HG03103 (cell line): ENCODE results near the gene KLK7.

Source experiments
- ATAC-seq: cut with Tn5 transposase; IDR thresholded peaks from one replicate; pipeline ENCODE4 v1.9.1; 2021; ENCODE audit warnings: low read depth; ENCODE audit not compliant: unreplicated experiment

KLK7 gene

GRCh38 chr19:50983625-50984292 is at the start of gene KLK7:
TSS of gene KLK7 (minus strand) at chr19:50983917. CDS start at chr19:50982399, 1,518 bp downstream.
- no peak for ATAC-seq

GRCh38 chr19:51031880-51032225 is 48.1 kb upstream of the KLK7 start:
- ATAC-seq: no peak

- ATAC-seq: no peak
Observed at GRCh38 chr19:51031220-51031879, 47.6 kb upstream of the KLK7 start.

DNA sequence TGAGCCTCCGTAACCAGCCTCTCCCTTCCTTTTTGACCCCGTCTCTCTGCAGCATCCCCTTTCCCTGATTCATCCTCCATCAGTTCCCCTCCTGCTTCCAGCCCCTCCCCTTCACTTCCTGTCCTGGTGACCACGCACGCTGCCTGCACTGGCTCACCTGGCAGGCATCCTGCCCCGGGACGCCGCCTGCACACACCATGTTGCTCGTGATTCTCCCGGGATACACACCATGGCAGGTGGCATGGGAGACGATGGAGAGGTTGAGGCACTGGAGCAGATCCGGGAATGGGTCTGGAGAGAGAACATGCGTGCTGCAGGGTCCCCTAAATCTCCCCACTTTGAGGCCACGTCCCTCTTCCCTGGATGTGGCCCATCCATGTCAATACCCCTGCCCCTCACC is 46.9 kb upstream of the KLK7 start:
- ATAC-seq: no peak

DNA sequence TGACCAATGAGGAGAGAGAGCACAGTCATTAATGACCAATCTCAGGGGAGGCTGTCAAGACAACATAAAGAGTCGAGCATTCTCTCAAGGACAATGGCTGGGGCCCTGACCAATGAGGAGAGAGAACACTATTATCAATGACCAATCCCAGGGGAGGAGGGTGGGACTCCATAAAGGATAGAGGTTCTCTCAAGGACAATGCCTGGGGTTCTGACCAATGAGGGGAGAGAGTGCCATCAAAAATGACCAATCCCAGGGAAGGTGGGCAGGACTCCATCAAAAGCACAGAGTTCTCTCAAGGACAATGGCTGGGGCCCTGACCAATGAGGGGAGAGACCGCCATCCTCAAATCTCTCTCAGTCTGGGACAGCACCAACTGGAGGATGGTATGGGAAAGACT is 46.0 kb upstream of the KLK7 start:
- ATAC-seq: no peak

- no peak for ATAC-seq
Observed at GRCh38 chr19:51027873-51028272, 44.2 kb upstream of the KLK7 start.

DNA sequence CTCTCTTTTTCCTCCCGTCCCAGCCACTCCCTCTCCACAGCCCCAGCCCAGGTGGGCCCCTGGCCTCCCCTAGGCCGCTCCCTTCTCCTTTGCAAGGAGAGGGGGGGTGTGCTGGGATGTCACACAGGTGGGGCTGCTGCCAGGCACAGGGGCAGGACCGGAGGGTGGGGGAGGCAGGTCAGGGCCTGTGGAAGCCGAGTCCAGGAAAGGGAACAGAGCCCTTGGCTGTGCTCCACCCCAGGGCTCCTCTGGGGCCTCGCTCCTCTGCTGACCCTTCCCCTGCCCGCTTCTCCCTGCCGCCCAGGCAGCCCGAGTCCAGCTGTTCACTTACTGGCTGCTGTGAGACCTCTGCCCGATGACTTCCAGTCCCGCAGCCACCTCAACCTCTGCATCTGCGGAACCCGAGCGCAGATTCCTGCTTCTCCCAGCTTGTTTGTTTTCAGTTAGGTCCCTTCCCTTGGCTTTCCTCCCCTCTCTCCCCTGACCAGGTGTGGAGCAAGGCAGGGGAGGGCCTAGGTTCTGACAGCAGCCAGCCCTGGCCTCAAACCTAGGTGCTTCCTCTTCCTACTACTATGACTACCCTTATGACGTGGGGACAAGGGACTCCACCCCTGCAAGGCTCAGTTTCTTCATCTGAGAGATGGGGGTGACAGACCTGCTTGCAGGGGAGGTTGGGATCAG is 43.5 kb upstream of the KLK7 start:
- ATAC-seq: no peak

GRCh38 chr19:51026554-51026831 is 42.8 kb upstream of the KLK7 start, which contains the start of gene KLK11:
TSS of gene KLK11 (minus strand) at chr19:51026616. CDS start at chr19:51025631, 985 bp downstream.
- no peak for ATAC-seq

GRCh38 chr19:51025809-51026553 is 42.3 kb upstream of the KLK7 start:
- no peak for ATAC-seq

DNA sequence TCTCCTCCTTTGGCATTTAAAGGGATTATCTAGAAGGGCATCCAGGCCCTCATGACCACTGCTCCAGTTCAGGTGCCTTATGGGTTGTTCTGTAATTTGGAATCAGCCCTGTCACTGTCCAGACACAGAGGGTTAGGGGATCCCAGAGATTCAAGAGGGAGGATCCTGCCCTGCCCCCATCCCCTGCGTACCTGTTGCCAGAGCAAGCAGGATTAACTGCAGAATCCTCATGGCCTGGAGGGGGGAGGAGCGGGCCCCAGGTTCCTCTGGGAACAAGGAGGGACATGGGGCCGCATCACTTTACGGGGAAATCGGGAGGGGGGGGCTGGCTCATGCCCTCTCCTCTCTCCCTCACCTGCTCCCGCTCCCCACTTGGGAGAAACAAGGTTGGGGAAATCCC is 41.7 kb upstream of the KLK7 start:
- no peak for ATAC-seq

DNA sequence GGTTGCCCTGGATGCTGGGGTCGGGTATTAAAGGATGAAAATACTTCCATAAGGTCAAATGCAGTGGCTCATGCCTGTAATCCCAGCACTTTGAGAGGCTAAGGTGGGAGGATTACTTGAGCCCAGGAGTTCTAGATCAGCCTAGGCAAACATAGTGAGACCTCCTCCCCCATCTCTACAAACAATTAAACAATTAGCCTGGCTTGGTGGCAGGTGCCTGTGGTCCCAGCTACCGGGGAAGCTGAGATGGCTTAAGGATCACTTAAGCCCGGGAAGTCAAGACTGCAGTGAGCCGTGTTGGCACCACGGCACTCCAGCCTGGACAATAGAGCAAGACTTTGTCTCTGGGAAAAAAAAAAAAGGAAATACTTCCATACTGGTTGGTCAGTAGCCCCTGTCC is 41.2 kb upstream of the KLK7 start:
- no peak for ATAC-seq

- no peak for ATAC-seq
Observed at GRCh38 chr19:51023946-51024345, 40.2 kb upstream of the KLK7 start.

DNA sequence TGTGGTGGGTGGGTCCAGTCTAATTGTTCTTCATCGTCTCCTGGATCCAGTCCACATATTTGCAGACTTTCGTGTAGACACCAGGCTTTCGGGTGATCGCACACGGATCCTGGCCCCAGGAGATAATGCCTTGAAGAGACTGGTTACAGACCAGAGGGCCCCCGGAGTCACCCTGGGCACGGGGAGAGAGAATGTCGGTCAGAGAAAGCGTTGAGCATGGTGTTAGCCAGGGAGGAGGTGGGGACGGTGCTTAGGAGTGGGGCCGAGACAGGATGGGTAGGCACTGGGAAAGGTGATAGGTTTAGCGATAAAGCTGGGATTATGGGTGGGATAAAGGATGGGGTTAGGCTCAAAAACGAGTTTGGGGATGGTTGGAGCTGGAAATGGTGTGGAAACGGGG is 38.8 kb upstream of the KLK7 start:
- ATAC-seq: no peak

DNA sequence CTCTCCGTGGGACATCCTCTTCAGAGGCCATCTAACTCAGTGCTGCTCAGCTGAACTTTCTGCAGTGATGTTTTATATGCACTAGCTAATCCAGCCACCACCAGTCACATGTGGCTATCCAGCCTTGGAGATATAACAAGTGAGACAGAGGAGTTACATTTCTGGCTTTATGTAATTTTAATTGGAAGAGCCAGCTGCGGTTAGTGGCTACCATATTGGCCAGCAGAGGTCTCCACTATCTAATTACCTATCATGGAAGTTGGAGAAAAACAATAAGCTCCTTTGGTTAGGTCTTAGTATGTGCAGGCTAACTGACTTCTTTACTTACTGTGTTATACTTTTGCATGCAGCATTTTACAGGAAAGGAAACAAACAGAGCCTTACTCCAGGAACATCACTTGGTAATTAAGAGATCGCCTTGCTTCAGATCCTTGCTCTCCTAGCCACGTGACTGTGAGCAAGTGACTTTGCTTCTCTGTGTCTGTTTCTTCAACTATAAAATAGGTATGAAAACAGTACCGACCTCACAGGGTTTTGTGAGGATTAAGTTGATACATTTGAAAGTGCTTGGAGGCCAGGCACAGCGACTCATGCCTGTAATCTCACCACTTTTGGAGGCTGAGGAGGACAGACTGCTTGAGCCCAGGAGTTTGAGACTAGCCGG is 37.4 kb upstream of the KLK7 start:
- ATAC-seq: no peak

DNA sequence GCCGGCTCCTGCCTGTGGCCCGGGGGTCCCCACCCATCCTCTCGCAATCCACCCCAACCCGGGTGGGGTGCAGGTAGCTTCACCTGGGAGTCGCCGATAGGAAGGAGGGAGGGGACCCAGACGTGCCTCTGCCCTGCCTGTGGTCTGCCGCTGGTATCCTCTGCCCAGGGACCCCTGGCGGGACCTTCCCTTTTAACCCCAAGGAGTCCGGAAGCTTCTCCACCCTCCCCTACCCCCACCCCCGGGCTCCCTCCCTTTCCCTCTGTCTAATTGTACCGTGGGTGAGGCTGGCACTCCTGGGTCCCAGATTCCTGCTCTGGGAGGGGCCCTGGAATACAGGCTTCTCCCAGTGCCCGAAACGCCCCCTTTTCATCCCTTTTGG is 35.8 kb upstream of the KLK7 start, which contains the start of gene KLK10:
TSS of gene KLK10 (minus strand) at position 166 of the 382 bp plus-strand sequence. CDS start 579 bp downstream, outside the sequence.
- ATAC-seq: no peak

DNA sequence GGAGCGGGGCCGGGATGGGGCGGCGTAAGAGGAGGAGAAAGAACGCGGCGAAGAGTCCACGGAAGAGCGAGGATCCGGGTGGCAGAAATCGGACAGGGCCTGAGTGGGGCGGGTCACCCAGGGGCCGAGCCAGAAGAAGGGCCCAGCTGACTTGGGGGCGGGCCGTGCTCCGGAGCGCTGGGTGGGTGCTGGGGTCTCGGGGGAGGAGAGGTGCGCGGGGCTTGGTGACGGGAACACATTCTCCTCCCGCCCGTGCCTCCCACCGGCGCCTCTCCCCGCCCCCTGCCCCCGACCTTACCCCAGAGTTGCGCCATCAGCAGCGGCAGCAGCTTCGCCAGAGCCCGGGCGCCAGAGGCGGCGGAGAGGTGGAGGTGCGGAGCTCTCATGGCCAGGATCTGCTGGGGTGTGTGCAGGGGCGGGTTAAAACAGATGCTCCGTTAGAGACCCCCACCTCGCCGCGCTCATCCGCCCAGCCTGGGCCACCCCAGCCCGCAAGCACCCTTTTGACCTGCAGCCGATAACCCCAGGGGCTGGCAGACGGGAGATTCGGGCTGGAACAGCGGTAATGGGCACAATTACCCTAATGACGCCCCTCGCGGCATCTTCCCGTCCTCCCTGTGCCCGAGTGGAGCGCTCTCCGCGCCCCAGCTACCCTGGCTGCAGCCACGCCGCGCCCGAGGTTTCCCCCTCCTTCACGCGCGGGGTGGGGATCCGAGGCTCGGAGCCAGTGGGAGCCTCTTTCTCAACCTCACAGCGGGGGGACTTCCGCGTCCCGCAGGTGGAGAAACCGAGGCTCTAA is 35.2 kb upstream of the KLK7 start:
- ATAC-seq: no peak

DNA sequence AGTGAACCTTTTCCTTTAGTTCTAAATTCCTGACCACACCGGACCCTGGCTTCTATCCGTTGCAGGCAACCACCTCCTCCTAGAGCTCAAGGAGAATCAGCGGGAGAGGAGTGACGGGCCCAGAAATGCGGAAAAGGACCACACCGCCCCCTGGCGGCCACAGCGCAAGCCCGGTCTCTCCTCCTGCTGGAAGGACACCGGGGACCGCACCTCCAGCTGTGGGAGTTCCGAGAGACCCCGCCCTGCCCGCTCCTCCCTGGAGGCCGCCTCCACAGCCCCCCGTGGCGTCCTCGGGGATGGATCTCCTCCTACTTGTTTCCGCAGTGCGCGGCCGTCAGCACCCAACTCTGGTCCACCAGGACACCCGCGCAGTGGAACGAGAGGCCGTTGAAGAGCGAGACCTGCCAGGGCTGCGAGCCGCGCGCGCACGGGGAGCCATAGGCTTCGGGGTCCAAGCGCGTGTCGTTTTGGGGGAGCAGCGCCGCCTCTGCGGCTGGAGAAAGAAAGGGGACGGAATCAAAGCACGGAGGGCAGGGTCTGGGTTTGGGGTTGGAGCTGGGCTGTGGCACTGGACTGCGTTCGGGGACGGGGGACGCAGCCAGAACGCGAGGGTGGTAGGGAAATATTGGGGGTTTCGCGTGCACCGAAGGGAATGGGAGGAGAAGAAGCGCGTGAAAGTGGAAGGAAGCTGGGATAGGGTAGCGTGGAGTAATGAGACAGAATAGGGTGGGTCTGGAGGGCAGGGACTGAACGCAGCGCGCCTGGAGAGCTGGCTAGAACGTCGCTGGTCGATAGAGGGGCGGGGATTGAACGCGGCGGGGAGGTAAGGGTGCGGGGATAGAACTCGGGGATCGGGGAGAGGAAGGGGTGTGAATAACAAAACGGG is 33.3 kb upstream of the KLK7 start:
- ATAC-seq: no peak

GRCh38 chr19:51015691-51016267 is 32.1 kb upstream of the KLK7 start:
- ATAC-seq: no peak

GRCh38 chr19:51014242-51014641 is 30.5 kb upstream of the KLK7 start:
- ATAC-seq: no peak
